Stimulated activated CD4-positive, alpha-beta T cell treated with anti-CD3 and anti-CD28 coated beads, Interleukin-1b, Interleukin-23, amount 100 ng/mL, for 4 hours (primary cell): ENCODE data around the gene CHAF1B.
"Not testable (repeated sequence)": the region's sequence is repeated elsewhere in the genome, so short reads cannot be mapped to it uniquely, and the experiment has no call there.

ENCODE experiments used
- DNase-seq, 2 donors: peaks; one replicate each; pipeline ENCODE4 v3.0.0-alpha.2; 2020; ENCODE audit warnings: low read depth in 2 of 2

Gene CHAF1B

GRCh38 chr21:36388096-36388495 is 2.9 kb downstream of the CHAF1B start:
- DNase-seq = no peak

- DNase-seq = no peak
These were observed 3.6 kb downstream of the CHAF1B start for GRCh38 chr21:36388835-36389234.

GRCh38 chr21:36391649-36392048 is 6.5 kb downstream of the CHAF1B start:
- DNase-seq = not testable (repeated sequence)

GRCh38 chr21:36395353-36396111 is 10.3 kb downstream of the CHAF1B start:
- DNase-seq = no peak

GRCh38 chr21:36396325-36396724 is 11.1 kb downstream of the CHAF1B start:
- DNase-seq = no peak

- no peak for DNase-seq
These were observed 11.8 kb downstream of the CHAF1B start for GRCh38 chr21:36396971-36397370.

GRCh38 chr21:36397606-36398005 is 12.4 kb downstream of the CHAF1B start:
- DNase-seq = no peak

- DNase-seq = not testable (repeated sequence)
These were observed 14.5 kb downstream of the CHAF1B start for GRCh38 chr21:36399736-36400135.

- DNase-seq = no peak
These were observed 15.5 kb downstream of the CHAF1B start for GRCh38 chr21:36400719-36401118.

- no peak for DNase-seq
These were observed 17.1 kb downstream of the CHAF1B start for GRCh38 chr21:36402339-36402738.

- DNase-seq = no peak
These were observed 18.5 kb downstream of the CHAF1B start for GRCh38 chr21:36403713-36404112.

GRCh38 chr21:36408568-36408967 is 23.4 kb downstream of the CHAF1B start:
- DNase-seq = no peak

- no peak for DNase-seq
These were observed 26.1 kb downstream of the CHAF1B start for GRCh38 chr21:36411301-36411700.

- DNase-seq = no peak
These were observed 27.7 kb downstream of the CHAF1B start for GRCh38 chr21:36412916-36413315.

GRCh38 chr21:36415375-36415774 is 30.2 kb downstream of the CHAF1B start:
- no peak for DNase-seq

- no peak for DNase-seq
These were observed 34.0 kb downstream of the CHAF1B start for GRCh38 chr21:36419241-36419640.

GRCh38 chr21:36419996-36420395 is 34.8 kb downstream of the CHAF1B start:
- DNase-seq = peak in 1 of 2 donors; percentile 14

- DNase-seq = no peak
These were observed 35.6 kb downstream of the CHAF1B start for GRCh38 chr21:36420571-36421339.

- no peak for DNase-seq
These were observed 37.3 kb downstream of the CHAF1B start for GRCh38 chr21:36422279-36423098.

GRCh38 chr21:36423771-36424433 is 38.7 kb downstream of the CHAF1B start:
- DNase-seq = no peak

- DNase-seq = no peak
These were observed 39.4 kb downstream of the CHAF1B start for GRCh38 chr21:36424592-36424991.

GRCh38 chr21:36425286-36425685 is 40.1 kb downstream of the CHAF1B start:
- no peak for DNase-seq
